ENCODE data around the gene TMPRSS9.
"Not testable (repeated sequence)": the region's sequence is repeated elsewhere in the genome, so short reads cannot be mapped to it uniquely, and the experiment has no call there.

Gene TMPRSS9

DNA sequence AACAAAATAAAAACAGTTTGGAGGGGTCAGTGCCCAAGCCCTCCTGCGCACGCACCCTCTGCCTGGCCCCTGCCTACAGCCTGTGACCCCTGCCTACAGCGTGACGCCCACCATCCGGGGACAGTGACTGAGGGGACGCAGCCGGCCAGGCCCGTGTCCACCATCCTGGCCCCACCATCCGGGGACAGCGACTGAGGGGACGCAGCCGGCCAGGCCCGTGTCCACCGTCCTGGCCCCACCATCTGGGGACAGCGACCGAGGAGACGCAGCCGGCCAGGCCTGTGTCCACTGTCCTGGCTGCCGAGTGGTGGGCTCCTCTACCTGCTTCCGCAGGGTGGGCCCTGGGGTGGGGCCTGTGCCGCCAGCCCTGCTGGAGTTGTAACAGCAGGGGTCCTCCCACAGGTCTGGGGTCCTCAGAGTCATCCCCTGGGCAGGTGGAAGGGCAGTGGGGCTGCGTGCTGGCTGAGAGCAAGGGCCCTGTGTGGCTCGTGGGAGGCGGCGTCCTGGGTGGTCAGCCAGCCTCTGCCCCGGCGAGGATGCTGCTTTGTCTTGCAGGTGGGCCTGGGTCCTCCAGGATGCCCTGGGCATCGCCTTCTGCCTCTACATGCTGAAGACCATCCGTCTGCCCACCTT lies 17.3 kb upstream of the TMPRSS9 start:
- no peak for DNase-seq (ENCODE audit: low spot score)

DNA sequence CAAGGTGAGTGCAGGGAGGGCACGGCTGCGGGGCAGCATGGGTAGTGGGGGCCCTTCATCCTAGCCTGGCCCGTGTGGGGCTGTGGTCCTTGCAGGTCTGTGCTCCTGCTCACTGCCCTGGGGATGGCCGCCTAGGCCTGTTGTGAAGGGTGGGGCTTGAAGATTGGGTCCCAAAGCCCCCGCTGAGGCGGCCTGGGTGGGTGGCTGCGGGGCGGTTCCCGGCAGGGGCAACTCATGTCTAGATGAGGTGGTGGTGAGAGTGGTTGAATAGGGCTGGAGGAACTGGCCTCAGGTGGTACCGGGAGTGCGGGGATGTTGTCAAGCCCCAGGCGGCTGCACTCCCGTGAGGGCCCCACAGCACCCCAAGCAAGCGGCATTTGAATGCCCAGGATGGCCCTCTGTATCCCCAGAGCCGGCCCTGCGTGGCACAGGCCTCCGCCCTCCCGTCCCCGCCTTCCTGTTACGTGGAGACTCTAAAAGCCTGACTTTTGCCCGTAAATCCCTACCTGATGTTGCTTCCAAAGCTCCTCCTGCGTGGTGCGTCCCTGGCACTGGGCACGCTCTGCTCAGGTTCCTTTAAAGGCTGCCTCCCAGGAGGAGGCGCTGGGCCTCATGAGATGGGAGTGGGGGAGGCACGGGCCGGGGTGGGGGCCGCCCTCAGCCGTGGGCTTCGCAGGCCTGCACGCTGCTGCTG lies 16.6 kb upstream of the TMPRSS9 start:
- no peak for DNase-seq (ENCODE audit: low spot score)

DNA sequence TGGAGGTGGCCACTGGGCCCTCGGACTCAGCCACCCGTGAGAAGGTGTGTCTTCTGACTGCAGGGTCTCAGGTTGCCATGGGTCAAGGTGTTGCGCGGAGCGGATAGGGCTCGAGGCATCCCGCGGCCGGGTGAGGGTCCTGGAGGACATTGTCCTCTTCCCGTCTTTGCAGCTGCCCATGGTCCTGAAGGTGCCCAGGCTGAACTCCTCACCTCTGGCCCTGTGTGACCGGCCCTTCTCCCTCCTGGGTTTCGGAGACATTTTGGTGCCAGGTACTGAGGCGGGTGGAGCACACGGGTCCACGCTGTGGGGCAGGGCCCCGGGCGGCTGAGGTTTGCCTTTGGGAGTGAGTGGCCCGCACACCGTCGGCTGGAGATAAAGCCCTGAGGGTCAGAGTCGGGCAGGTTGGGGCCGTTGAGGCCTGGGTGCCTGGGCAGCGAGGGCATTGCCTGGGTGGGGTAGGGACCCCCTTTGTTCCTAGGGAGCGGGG lies 15.6 kb upstream of the TMPRSS9 start:
- no peak for DNase-seq (ENCODE audit: low spot score)

DNA sequence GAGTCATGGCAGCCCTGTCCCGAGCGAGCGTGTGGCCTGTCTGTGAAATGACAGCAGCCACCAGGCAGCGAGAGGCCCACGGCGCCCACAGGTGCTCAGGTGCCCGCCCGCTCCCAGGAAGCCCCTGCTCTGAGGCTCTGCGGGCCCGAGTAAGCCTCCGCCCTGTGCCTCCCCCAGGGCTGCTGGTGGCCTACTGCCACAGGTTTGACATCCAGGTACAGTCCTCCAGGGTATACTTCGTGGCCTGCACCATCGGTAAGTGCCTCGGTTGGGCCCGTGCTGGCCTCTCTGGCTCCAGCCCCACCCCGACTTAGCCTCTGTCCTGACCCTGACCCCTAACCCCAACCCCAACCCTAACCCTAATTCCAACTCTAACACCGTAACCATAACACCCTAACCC lies 15.0 kb upstream of the TMPRSS9 start:
- no peak for DNase-seq (ENCODE audit: low spot score)

DNA sequence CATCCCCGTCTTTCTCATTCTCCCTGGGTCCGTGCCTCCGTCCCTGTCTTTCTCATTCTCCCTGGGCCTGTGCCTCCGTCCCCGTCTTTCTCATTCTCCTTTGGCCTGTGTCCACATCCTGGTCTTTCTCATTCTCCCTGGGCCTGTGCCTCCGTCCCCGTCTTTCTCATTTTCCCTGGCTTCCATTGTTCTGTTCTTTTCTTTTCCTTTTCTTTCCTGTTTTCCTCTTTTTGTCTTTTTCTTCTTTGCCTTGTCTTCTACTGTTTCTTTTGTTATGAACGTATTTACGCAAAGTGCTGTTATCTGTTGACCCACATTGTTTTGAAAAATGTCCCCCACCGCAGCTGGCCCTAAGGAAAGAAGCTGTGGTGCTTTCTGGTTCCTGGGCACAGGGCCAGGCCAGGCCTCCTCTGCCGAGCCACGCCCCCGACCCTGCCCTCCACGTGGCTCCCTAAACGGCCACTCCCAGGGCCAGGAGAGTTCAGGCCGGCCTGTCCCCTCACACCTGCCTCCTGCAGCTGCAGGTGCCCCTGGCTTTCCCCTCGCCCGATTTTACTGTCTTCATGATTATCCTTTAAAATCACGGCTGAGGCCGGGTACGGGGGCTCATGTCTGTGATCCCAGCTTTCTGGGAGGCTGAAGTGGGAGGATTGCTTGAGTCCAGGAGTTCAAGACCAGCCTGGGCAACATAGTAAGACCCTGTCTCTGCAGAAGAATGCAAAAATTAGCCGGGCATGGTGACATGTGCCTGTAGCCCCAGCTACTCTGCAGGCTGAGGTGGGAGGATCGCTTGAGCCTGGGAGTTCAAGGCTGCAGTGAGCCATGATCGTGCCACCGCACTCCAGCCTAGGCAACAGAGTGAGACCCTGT lies 14.0 kb upstream of the TMPRSS9 start:
- DNase-seq (ENCODE audit: low spot score), result peak; percentile 31

DNA sequence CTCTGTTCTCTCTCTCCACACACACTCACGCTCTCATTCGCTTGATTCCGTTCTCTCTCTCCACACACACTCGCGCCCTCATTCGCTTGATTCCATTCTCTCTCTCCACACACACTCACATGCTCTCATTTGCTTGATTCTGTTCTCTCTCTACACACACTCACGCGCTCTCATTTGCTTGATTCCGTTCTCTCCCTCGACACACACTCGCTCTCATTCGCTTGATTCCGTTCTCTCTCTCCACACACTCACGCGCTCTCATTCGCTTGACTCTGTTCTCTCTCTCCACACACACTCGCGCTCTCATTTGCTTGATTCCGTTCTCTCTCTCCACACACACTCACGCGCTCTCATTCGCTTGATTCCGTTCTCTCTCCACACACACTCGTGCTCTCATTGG lies 10.2 kb upstream of the TMPRSS9 start:
- not testable (repeated sequence) for DNase-seq (ENCODE audit: low spot score)

DNA sequence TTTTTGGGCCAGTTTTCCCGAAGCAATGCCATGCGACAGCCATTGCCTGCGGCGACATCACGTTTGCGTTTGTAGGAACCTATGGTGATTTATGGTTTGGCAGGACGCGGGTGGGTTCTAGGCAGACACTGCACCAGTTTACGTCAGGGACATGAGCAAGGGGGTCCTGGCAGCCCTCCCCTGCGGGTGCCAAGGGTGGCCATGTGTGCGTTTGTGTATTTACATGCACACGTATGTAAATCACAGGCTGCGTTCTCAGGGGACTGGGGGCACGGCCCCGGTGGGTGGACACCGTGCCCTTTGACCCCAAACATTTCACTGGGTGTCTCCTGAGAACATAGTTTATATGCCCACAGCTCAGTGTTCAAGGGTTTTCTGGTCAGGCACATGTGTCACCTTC lies 9.4 kb upstream of the TMPRSS9 start:
- DNase-seq (ENCODE audit: low spot score), result no peak

DNA sequence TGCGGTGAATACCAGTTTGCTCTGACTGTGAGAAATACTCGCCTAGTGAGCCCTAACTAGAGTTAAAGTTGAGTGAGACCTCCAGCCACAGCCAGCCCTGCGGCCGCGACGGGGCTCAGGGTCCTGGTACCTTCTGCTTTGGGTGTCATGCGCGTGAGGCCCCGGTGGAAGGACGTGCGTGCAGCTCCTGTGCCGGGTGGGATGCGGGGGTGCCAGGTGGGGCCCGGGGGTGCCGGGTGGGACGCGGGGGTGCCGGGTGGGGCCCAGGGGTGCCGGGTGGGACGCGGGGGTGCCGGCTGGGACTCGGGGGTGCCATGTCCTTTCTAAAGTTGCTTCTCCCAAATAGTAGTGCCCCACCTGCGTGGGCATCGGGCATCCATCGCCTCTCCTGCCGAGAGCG lies 8.5 kb upstream of the TMPRSS9 start:
- no peak for DNase-seq (ENCODE audit: low spot score)

DNA sequence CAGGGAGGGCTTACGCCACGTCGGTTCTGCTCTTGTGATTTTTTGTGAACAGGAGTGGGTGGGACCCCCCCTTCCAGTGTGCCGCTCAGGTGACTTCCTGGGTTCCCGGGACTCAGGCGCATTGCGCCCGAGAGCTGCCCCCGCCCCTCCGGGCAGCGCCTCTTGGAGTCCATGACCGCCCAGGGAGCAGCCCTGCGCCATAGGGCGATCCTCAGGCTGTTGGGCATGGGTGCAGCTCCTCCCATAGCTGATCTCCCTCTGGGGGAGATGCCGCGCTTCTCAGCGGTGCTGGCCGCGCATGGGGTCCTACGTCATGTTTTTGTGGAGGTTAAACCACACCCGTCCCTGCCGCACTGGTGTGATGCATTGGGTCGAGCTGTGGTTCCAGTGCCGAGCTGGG lies 7.9 kb upstream of the TMPRSS9 start:
- DNase-seq (ENCODE audit: low spot score), result no peak

DNA sequence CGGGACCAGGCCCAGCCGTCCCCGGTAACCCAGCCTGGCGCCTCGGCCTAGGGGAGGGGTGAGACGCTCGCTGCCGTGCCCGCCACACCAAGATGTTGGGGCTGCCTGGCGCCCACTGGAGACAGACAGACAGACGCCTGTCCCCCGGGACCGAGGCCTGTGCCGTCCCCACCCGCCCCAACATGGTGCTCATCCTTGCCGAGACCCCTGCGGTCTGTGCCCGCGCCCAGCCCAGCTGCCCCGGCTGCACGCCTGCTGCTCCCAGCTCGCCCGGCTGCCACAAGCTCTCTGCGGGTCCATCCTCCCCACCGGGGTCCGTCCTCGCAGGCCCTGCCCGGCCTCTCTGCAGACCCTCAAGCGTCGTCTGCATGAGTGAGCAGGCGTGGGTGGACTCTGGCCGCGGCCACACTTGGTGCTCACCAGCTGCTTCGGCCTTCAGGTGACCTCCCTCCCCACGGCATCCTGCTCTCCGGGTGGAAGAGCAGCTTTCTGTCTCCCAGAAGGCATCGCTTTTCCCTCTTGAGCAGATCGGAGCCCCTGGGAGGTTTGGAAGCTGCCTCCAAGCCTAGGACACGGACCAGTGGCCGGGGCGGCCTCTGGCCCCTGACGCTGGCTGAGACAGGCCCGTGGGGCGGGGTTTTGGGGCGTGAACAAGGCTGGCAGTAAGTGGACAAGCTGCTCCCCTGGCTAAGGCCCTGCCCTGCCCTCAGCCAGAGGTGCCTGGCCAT lies 6.7 kb upstream of the TMPRSS9 start:
- no peak for DNase-seq (ENCODE audit: low spot score)

DNA sequence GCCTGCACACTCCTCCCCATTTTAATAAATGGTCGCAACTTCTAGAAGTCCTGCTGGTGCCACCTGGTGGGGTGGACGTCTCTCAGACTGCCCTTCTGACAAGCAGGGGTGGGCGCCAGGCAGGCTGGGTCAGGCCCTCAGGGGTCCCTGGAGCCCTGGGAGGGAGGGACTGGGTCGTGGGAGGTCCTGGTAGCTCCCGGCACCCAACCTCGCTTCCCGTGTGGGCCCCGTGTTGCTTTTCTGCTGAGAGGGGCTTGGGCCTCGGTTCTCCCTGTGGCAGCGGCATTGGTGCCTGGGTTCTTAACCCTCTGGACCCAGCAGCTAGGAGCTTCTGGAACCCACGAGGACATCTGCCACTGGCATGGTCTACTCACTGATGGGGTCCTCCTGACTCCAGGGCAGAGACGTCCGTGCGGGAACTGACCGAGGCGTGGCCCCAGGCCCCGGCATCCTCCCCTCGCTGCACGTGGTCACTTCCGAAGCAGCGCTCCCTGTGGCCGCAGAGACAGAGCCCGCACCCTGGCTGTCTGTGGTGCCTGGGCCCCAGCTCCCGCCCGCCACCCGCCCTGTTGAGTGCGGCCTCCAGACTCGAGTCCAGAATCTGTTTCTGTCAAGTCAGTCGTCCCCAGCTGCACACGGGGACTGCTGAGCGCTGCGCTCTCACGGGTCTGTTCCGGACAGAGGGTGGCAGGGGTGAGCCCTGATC lies 6.0 kb upstream of the TMPRSS9 start:
- no peak for DNase-seq (ENCODE audit: low spot score)

DNA sequence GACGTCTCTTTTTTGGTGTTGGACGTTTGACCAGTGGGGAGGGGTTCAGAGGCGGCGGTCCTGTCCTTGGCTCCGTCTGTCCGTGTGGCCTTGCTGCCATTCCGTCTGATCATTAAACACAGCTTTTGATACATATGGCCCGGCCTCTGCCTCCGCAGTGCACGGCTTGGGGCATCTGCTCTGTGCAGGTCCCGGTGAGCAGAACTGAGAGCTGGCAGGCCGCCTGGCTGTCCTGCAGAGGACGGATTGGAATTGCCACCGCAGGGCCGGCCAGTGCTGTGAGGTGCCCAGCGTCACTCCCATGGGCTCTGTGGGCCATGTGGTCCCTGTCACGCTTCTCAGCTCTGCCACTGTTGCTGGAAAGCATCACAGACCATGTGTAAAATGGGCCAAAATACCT lies 5.4 kb upstream of the TMPRSS9 start:
- DNase-seq (ENCODE audit: low spot score), result no peak

DNA sequence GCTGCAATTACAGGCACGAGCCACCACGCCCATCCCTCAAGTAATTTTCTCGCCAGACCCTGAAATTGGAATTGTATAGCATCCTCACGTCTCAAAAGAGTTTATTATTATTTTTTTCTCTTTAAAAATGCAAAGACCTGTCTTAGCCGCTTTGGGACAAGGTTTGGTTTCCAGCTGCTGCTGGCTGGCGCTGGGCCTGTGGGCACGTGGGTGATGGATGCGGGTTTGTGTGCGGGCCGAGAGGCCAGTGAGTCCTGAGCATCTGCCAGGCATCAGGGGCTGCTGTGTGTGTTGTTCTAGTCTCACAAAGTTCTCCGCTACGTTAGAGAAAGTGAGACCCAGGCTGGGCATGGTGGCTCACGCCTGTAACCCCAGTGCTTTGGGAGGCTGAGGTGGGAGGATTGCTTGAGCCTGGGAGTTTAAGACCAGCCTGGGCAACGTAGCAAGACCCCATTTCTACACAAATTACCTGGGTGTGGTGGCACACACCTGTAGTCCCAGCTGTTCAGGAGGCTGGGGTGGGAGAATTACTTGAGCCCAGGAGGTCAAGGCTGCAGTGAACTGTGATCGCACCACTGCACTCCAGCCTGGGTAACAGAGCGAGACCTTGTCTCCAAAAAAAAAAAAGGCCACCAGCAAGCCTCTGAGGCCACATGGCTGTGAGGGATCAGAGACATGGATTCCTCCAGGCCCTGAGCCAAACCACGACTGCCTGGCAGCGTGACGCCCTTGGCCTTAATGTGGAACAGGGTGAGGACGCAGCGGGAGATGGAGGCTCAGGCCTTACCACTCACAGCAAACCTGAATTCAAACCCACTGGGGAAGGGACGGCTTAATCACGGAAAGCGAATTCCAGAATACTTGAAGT lies 4.7 kb upstream of the TMPRSS9 start:
- DNase-seq (ENCODE audit: low spot score), result no peak

DNA sequence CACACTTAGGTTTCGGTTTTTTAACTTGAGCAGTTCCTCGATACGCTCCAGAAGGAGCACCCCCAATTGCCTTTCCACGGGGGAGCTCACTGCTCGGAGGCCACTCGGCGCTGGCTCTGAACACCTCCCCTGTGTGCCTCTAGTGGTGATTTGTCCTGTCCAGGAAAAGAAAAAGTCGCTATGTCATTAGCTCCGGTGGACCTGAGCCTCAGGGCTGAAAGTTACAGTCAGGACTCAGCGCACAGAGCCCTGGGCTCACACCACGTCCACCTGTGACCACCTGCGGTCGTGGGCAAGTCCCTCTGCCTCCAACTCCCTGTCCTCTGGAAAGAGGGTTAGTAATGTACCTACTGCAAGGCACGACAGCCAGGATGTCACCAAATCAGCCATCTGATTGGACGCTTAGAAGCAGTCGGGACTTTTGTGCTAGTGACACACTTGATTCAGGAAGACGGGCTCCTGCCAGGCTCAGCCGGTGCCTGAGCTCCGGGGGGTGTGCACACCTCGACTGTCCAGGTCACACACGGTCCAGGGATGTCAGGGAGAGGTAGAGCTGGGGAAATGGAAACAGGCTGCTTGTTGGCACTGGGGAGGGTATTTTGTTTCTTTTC lies 3.9 kb upstream of the TMPRSS9 start:
- DNase-seq (ENCODE audit: low spot score), result no peak

DNA sequence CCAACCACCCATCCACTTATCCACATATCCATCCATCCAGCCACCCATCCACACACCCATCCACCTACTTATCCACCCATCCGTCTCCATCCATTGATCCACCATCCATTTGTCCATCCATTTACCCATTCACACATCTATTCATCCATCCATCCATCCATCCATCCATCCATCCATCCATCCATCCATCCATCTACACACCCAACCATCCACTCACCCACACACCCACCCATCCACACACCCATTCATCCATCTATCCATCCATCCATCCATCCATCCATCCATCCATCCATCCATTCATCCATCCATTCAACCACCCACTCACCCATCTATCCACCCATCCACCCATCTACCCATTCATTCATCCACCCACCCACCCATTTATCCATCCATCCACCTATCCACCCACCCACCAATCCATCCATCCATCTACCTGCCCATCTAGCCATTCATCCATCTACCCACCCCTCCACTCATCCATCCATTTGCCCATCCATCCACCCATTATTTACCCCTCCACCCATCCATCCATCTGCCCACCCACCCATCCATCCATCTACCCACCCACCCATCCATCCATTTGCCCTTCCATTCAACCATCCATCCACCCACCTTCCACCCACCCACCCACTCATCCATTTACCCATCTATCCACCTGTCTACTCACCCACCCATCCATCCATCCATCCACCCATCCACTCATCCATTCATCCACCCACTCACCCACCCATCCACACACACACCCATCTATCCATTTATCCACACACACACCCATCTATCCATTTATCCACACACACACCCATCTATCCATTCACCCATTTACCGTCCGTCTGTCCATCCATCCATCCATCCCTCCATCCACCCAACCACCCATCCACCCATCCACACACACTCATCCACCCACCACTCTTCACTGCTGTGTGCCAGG lies 2.5 kb upstream of the TMPRSS9 start:
- no peak for DNase-seq (ENCODE audit: low spot score)

DNA sequence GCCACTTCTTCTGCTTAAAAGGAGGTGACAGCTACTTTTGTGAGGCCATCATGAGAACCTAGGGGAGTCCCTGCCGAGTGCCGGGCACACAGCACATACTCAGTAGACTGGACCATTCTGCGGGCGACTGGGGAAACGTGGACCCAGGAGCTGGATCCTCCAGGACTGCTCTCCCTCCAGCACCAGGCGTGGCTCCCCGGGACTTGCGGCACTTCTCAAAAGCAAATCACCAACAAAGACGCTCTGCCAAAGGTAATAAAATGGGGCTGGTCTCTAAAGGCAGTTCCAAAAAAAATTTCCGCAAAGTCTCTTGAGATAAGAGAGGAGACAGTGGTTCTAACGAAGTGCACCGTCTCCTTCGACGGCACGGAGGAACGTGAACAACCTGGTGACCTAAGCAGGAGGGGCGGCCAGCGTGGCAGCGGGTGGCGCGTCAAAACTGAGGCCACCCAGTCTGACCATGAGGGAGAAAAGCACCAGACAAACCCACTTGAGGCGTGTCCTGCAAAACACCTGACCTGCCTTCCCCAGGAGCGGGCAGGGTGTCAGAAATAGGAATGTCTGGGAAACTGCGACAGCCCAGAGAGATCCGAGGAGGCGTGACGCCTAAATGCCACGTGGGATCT lies 1.4 kb upstream of the TMPRSS9 start:
- DNase-seq (ENCODE audit: low spot score), result no peak

DNA sequence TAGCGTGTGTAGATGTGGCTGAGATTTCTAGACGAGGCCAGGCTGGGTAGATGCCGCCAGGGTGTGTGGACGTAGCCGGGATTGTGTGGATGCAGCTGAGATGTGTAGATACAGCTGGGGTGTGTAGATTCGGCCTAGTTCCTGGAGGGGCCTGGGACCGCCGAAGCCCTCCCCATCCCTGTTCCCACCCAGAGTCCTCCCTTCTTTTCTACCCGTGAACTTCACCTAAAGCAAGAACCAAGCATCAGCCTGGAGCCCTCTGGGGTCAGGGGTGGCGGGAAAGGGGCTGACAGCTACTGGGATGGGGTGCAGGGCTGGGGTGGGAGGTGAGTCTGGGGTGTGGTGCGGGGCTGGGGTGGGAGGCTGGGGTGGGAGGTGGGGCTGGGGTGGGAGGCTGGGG lies 768 bp downstream of the TMPRSS9 start:
- no peak for DNase-seq (ENCODE audit: low spot score)

DNA sequence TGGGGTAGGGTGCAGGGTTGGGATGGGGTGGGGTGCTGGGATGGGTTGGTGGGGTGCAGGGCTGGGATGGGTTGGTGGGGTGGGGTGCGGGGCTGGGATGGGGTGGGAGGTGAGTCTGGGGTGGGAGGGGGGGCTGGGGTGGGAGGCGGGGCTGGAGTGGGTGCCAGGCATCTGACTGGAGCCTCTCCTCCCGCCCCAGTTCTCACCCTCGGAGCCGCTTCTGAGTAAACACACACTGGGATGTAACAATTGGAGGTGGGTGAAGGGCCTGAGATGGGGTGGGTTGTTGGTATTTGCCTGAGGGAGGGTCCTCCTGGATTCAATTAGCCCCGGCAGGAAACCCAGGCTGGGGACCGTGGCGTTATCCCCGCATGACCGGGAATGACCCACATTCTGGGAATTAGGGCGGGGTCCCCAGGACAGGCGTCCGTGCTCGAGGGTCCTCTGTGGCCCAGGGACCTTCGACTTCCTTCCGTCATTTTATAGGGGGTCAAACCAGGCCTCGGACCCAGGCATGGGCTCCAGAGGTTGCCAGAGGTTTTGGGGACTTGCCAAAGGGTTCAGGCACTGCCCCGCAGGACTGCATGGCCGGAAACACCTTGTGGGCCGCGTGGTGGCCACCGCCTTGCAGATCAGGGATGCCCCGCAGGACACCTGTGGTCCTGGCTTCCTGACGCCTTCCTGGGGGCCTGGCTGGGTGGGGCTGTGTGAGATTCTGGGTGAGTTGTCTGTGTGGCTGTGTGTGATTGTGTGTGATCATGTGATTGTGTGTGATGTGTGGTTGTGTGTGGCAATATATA lies 1.4 kb downstream of the TMPRSS9 start:
- no peak for DNase-seq (ENCODE audit: low spot score)
